ENCODE data around the gene SLC9A5.

The SLC9A5 gene

DNA sequence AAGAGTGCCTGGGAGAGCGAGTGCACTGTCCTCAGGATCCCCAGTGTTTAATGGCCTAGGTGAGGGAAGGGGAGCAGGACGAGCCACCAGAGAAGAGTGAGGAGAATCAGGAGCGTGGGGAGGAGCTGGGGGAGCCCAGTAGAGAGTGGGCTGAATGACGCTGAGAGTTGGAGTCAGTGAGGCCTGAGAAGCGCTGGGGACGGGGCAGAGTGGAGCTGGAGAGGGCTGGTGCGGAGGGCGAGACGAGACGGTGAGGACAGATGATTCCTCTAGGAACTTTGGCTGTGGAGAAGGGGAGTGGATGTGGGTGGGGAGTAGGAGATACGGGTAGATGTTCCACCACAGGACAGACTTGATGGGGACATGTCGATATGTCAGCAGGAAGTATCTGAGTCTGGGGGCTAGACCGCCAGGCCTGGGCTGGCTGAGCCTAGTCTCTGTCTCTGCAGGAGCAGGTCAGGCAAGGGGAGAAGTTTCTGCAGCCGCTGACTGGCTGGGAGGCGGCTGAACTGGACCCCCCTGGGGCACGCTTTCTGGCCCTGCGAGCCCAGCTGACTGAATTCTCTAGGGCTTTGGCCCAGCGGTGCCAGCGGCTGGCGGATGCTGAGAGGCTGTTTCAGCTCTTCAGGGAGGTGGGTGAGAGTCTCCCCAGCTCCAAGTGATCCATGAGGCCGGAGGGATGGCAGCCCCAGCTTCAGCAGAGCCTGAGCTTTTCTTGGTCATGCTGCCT, 35.2 kb downstream of the SLC9A5 start:
- Histone ChIP-seq H3K9me3 (ENCODE audit: control insufficient read depth, insufficient read depth, low read length) (no peaks in the 10 kb centered on the region), H3K4me3 (ENCODE audit: low read length) (no peak overlapping the region), H3K27ac (ENCODE audit: low read length) (no peak overlapping the region), H3K36me3 (ENCODE audit: control insufficient read depth, insufficient read depth, low read length) (peaks cover 3% of the 10 kb centered on the region; the same call in 1 of the 2 replicates), H3K27me3 (ENCODE audit: control insufficient read depth, insufficient read depth, low read length) (no peaks in the 10 kb centered on the region), H3K4me1 (ENCODE audit: control insufficient read depth, insufficient read depth, low read length) (peaks cover 4% of the 10 kb centered on the region; the same call in 1 of the 2 replicates)
- DNase-seq (ENCODE audit: low read depth, low spot score): no peak
- no CpG with 5 or more reads among the region's 21 CpGs for WGBS (ENCODE audit: insufficient coverage, insufficient read length)

DNA sequence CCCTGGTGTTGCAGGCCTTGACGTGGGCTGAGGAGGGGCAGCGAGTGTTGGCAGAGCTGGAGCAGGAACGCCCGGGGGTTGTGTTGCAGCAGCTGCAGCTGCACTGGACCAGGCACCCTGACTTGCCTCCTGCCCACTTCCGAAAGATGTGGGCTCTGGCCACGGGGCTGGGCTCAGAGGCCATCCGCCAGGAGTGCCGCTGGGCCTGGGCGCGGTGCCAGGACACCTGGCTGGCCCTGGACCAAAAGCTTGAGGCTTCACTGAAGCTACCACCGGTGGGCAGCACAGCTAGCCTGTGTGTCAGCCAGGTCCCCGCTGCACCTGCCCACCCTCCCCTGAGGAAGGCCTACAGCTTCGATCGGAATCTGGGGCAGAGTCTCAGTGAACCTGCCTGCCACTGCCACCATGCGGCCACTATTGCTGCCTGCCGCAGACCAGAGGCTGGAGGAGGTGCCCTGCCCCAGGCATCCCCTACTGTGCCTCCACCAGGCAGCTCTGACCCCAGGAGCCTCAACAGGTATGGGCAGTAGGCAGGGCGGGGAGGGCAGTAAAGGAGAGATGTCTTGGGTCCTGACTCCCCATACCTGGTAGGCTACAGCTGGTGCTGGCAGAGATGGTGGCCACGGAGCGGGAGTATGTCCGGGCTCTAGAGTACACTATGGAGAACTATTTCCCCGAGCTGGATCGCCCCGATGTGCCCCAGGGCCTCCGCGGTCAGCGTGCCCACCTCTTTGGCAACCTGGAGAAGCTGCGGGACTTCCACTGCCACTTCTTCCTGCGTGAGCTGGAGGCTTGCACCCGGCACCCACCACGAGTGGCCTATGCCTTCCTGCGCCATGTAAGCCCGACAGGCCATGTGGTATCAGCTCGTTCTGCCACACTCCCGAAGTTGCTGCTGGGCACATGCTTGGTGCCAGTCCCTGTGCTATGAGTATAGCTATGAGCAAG, 36.2 kb downstream of the SLC9A5 start:
- H3K9me3 ChIP-seq (ENCODE audit: control insufficient read depth, insufficient read depth, low read length): no peaks in the 10 kb centered on the region
- H3K27me3 ChIP-seq (ENCODE audit: control insufficient read depth, insufficient read depth, low read length): no peaks in the 10 kb centered on the region
- no peak overlapping the region for H3K4me3 ChIP-seq (ENCODE audit: low read length)
- H3K4me1 ChIP-seq (ENCODE audit: control insufficient read depth, insufficient read depth, low read length): 0 out of 2 replicates have a peak, but pooled peaks cover 2% of the 10 kb centered on the region
- peak; percentile 47 for DNase-seq (ENCODE audit: low read depth, low spot score)
- H3K27ac ChIP-seq (ENCODE audit: low read length): no peak overlapping the region
- WGBS (ENCODE audit: insufficient coverage, insufficient read length): no CpG with 5 or more reads among the region's 34 CpGs
- H3K36me3 ChIP-seq (ENCODE audit: control insufficient read depth, insufficient read depth, low read length): peaks cover 3% of the 10 kb centered on the region; the same call in 1 of the 2 replicates

DNA sequence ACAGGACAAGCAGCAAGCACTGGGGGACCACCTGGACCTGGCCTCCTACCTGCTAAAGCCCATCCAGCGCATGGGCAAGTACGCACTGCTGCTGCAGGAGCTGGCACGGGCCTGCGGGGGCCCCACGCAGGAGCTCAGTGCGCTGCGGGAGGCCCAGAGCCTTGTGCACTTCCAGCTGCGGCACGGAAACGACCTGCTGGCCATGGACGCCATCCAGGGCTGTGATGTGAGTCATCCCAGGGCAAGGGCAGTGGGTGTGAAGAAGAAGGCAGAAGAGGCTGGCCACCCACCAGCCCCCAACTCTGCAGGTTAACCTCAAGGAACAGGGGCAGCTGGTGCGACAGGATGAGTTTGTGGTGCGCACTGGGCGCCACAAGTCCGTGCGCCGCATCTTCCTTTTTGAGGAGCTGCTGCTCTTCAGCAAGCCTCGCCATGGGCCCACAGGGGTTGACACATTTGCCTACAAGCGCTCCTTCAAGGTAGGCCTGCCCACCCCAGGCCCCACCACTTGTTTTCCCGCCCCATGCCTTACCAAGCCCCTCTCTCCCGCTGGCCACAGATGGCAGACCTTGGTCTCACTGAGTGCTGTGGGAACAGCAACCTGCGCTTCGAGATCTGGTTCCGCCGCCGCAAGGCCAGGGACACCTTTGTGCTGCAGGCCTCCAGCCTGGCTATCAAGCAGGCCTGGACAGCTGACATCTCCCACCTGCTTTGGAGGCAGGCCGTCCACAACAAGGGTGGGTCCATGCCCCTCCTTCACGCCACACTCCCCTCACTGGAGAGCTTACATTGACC, 37.9 kb downstream of the SLC9A5 start:
- H3K36me3 ChIP-seq (ENCODE audit: control insufficient read depth, insufficient read depth, low read length): peaks cover 3% of the 10 kb centered on the region; the same call in 1 of the 2 replicates
- no peak for DNase-seq (ENCODE audit: low read depth, low spot score)
- no peak overlapping the region for H3K4me3 ChIP-seq (ENCODE audit: low read length)
- H3K27me3 ChIP-seq (ENCODE audit: control insufficient read depth, insufficient read depth, low read length): no peaks in the 10 kb centered on the region
- no peak overlapping the region for H3K27ac ChIP-seq (ENCODE audit: low read length)
- 0 out of 2 replicates have a peak, but pooled peaks cover 2% of the 10 kb centered on the region for H3K4me1 ChIP-seq (ENCODE audit: control insufficient read depth, insufficient read depth, low read length)
- H3K9me3 ChIP-seq (ENCODE audit: control insufficient read depth, insufficient read depth, low read length): no peaks in the 10 kb centered on the region
- WGBS (ENCODE audit: insufficient coverage, insufficient read length): no CpG with 5 or more reads among the region's 28 CpGs

DNA sequence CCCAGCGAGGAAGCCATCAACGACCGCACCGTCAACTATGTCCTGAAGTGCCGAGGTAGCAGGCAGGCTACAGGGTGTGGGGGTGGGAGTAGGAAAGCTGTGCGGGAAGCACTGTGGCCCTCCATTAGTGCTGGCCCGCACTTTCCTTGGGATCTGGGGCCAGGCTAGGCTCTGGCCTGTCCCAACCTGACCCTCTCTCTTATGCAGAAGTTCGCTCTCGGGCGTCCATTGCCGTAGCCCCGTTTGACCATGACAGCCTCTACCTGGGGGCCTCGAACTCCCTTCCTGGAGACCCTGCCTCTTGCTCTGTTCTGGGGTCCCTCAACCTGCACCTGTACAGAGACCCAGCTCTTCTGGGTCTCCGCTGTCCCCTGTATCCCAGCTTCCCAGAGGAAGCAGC, 39.2 kb downstream of the SLC9A5 start:
- WGBS (ENCODE audit: insufficient coverage, insufficient read length): no CpG with 5 or more reads among the region's 14 CpGs
- H3K4me3 ChIP-seq (ENCODE audit: low read length): no peak overlapping the region
- H3K36me3 ChIP-seq (ENCODE audit: control insufficient read depth, insufficient read depth, low read length): peaks cover 3% of the 10 kb centered on the region; the same call in 1 of the 2 replicates
- 0 out of 2 replicates have a peak, but pooled peaks cover 2% of the 10 kb centered on the region for H3K4me1 ChIP-seq (ENCODE audit: control insufficient read depth, insufficient read depth, low read length)
- H3K9me3 ChIP-seq (ENCODE audit: control insufficient read depth, insufficient read depth, low read length): no peaks in the 10 kb centered on the region
- no peak for DNase-seq (ENCODE audit: low read depth, low spot score)
- no peak overlapping the region for H3K27ac ChIP-seq (ENCODE audit: low read length)
- no peaks in the 10 kb centered on the region for H3K27me3 ChIP-seq (ENCODE audit: control insufficient read depth, insufficient read depth, low read length)

DNA sequence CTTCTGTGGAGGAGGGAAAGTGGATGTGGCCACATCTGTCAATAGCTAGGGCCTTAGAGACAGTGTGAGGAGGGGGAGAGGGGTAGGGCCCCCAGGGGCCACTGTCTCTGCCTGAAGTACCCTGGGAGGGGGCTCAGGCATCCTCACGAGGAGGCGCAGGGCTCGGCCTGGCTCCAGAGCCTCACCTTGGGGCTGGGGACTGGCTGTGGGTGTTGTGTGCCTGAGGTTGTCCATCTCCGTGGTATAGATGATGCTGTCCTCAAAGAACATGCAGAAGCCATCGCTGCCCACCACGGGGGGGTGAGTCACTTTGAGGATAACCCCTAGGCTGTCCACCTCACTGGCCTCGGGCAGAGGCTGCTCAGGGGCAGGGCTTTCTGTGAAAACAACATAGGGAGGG, 42.7 kb downstream of the SLC9A5 start:
- H3K4me3 ChIP-seq (ENCODE audit: low read length): no peak overlapping the region
- no peak overlapping the region for H3K27ac ChIP-seq (ENCODE audit: low read length)
- no peaks in the 10 kb centered on the region for H3K27me3 ChIP-seq (ENCODE audit: control insufficient read depth, insufficient read depth, low read length)
- DNase-seq (ENCODE audit: low read depth, low spot score): no peak
- H3K36me3 ChIP-seq (ENCODE audit: control insufficient read depth, insufficient read depth, low read length): no peaks in the 10 kb centered on the region
- H3K4me1 ChIP-seq (ENCODE audit: control insufficient read depth, insufficient read depth, low read length): no peaks in the 10 kb centered on the region
- H3K9me3 ChIP-seq (ENCODE audit: control insufficient read depth, insufficient read depth, low read length): no peaks in the 10 kb centered on the region
- WGBS (ENCODE audit: insufficient coverage, insufficient read length): no CpG with 5 or more reads among the region's 7 CpGs

DNA sequence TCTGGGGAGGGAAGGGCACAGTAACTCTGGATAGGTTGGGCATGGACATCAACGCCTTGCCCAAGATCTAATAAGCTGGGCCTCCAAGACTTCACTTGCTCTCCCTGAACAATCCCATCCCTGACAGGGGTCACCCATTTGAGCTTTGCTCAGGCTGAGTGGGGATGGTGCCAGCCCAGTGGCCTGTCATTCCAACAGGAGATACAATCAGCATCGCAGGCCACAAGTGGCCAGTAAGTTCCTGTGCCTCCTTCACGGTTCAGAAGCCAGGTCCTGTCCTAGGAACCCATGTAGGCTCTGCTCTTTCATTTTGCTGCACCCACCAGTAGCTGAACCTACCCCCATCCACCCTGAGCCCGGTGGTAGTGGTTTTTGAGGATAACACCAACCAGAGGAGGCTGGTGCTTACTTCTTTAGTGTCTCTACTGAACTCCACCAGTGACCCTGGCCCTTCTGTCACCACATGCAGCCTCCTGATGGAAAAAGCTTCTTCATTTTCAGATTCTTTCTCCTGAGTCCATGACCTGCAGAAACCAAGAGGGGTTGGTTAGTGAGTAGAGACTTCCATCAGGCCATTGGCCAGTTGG, 45.5 kb downstream of the SLC9A5 start:
- H3K36me3 ChIP-seq (ENCODE audit: control insufficient read depth, insufficient read depth, low read length): no peaks in the 10 kb centered on the region
- no peak for DNase-seq (ENCODE audit: low read depth, low spot score)
- H3K9me3 ChIP-seq (ENCODE audit: control insufficient read depth, insufficient read depth, low read length): no peaks in the 10 kb centered on the region
- no peak overlapping the region for H3K4me3 ChIP-seq (ENCODE audit: low read length)
- no peak overlapping the region for H3K27ac ChIP-seq (ENCODE audit: low read length)
- no peaks in the 10 kb centered on the region for H3K27me3 ChIP-seq (ENCODE audit: control insufficient read depth, insufficient read depth, low read length)
- no CpG with 5 or more reads among the region's 4 CpGs for WGBS (ENCODE audit: insufficient coverage, insufficient read length)
- H3K4me1 ChIP-seq (ENCODE audit: control insufficient read depth, insufficient read depth, low read length): no peaks in the 10 kb centered on the region

DNA sequence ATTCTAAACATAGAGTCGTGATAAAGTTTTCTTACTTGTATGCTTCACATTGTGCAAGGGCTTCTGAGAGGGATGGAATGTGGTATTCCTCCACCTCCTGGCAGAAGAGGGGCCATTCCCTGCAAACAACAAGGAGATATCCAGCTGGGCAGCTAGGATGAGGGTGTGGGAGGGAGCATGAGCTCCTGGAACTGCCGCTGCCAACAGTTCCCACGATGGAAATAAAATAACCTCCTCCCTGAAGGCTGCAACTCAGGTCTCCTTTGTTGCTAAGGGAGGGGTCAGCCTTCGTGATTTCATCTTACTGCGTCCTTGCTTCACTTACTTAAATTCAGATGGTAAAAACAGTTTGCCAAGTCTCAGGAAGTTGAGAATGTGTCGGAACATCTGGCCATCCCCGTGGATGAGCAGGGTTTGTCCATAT, 46.2 kb downstream of the SLC9A5 start:
- DNase-seq (ENCODE audit: low read depth, low spot score): no peak
- Histone ChIP-seq H3K27ac (ENCODE audit: low read length) (no peak overlapping the region), H3K9me3 (ENCODE audit: control insufficient read depth, insufficient read depth, low read length) (no peaks in the 10 kb centered on the region), H3K36me3 (ENCODE audit: control insufficient read depth, insufficient read depth, low read length) (no peaks in the 10 kb centered on the region), H3K4me1 (ENCODE audit: control insufficient read depth, insufficient read depth, low read length) (no peaks in the 10 kb centered on the region), H3K4me3 (ENCODE audit: low read length) (no peak overlapping the region), H3K27me3 (ENCODE audit: control insufficient read depth, insufficient read depth, low read length) (no peaks in the 10 kb centered on the region)
- WGBS (ENCODE audit: insufficient coverage, insufficient read length): no CpG with 5 or more reads among the region's 7 CpGs

DNA sequence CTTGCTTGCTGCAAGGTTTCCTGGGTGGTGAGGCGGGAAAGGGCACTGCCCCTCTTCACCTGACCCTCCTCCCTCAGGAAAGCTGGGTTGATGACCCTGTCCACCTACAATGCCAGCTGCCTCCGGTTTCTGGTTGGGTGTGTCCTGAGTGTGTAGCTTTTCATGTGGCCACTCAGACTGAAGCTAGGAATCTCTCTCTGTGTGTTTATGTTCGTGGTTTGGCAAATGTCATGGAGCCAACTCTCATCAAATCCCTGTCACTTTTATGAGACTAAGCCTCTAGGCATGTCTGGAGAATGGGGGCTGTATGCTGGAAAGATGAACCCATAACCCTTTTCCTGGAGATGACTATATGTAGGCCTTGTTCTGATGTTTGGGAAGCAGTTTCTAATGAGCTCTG, 47.6 kb downstream of the SLC9A5 start:
- Histone ChIP-seq H3K36me3 (ENCODE audit: control insufficient read depth, insufficient read depth, low read length) (no peaks in the 10 kb centered on the region), H3K4me3 (ENCODE audit: low read length) (no peak overlapping the region), H3K9me3 (ENCODE audit: control insufficient read depth, insufficient read depth, low read length) (no peaks in the 10 kb centered on the region), H3K27ac (ENCODE audit: low read length) (no peak overlapping the region), H3K27me3 (ENCODE audit: control insufficient read depth, insufficient read depth, low read length) (no peaks in the 10 kb centered on the region), H3K4me1 (ENCODE audit: control insufficient read depth, insufficient read depth, low read length) (no peaks in the 10 kb centered on the region)
- WGBS (ENCODE audit: insufficient coverage, insufficient read length): no CpG with 5 or more reads among the region's 3 CpGs
- no peak for DNase-seq (ENCODE audit: low read depth, low spot score)

DNA sequence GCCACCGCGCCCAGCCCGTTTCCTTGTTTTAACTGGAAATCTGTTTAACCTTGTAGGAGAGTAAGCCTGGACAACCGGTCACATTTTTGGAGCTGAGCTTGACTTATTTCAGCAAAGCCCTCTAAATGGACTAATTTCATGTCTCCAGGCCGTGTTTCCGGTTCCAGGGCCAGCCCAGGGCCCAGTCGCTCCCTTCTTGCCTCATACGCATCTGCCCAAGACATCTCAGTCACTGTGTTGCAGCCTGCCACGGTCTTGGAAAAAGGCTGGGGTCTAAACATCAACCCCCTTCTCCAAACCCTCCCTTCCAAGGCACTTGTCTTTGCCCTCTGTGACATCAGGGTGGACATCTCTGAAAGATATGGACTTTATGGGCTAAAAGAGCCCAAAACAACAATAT, 49.5 kb downstream of the SLC9A5 start:
- Histone ChIP-seq H3K4me1 (ENCODE audit: control insufficient read depth, insufficient read depth, low read length) (no peaks in the 10 kb centered on the region), H3K36me3 (ENCODE audit: control insufficient read depth, insufficient read depth, low read length) (no peaks in the 10 kb centered on the region), H3K27me3 (ENCODE audit: control insufficient read depth, insufficient read depth, low read length) (no peaks in the 10 kb centered on the region), H3K9me3 (ENCODE audit: control insufficient read depth, insufficient read depth, low read length) (no peaks in the 10 kb centered on the region), H3K4me3 (ENCODE audit: low read length) (no peak overlapping the region), H3K27ac (ENCODE audit: low read length) (no peak overlapping the region)
- DNase-seq (ENCODE audit: low read depth, low spot score): no peak
- WGBS (ENCODE audit: insufficient coverage, insufficient read length): no CpG with 5 or more reads among the region's 9 CpGs

DNA sequence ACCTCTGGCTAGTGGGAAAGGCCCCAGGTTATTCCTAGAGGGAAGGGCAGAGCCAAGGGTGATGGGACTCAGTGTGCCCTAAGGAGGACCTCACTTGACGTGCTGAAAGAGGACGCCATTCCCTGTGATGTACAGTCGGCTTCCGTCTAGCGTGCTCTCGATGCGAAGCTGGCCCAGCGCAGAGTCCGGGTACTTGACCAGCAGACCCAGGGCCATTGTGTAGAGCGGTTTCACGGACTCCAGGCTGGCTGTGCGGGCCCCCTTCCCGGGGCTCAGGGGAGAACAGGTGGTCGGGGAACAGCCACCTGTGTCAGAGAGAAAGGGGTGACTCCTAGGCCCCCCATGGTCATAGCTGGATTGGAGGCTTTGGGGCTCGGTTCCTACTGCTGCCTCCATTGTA, 50.5 kb downstream of the SLC9A5 start:
- no CpG with 5 or more reads among the region's 15 CpGs for WGBS (ENCODE audit: insufficient coverage, insufficient read length)
- DNase-seq (ENCODE audit: low read depth, low spot score): no peak
- Histone ChIP-seq H3K9me3 (ENCODE audit: control insufficient read depth, insufficient read depth, low read length) (no peaks in the 10 kb centered on the region), H3K27me3 (ENCODE audit: control insufficient read depth, insufficient read depth, low read length) (no peaks in the 10 kb centered on the region), H3K27ac (ENCODE audit: low read length) (no peak overlapping the region), H3K4me1 (ENCODE audit: control insufficient read depth, insufficient read depth, low read length) (no peaks in the 10 kb centered on the region), H3K4me3 (ENCODE audit: low read length) (no peak overlapping the region), H3K36me3 (ENCODE audit: control insufficient read depth, insufficient read depth, low read length) (no peaks in the 10 kb centered on the region)

Data from iPS DF 6.9 (cell line).